ENCODE results near the gene SCN3A.

- TF ChIP-seq CTCF (CRISPR knock-in tag; IDR thresholded peaks at IDR 0.05) (no peak), EZH2 (conservative IDR thresholded peaks at IDR 0.05; ENCODE audit: low read depth, low read length) (no peak), ZNF292 (CRISPR knock-in tag; IDR thresholded peaks at IDR 0.05; ENCODE audit: borderline replicate concordance, low read depth) (no peak), MAFF (IDR thresholded peaks at IDR 0.05; ENCODE audit: low read depth, low read length) (no peak), BCLAF1 (IDR thresholded peaks at IDR 0.05) (no peak), ZNF724P (CRISPR knock-in tag; IDR thresholded peaks at IDR 0.05; ENCODE audit: borderline replicate concordance) (no peak), JUND (CRISPR knock-in tag; IDR thresholded peaks at IDR 0.05) (no peak), ZNF253 (CRISPR knock-in tag; IDR thresholded peaks at IDR 0.05; ENCODE audit: borderline replicate concordance) (no peak), ZMAT3 (CRISPR knock-in tag; conservative IDR thresholded peaks at IDR 0.05) (no peak), ELF4 (CRISPR knock-in tag; IDR thresholded peaks at IDR 0.05; ENCODE audit: borderline replicate concordance) (no peak), NFIC (IDR thresholded peaks at IDR 0.05; ENCODE audit: low read length) (no peak), ZNF574 (CRISPR knock-in tag; IDR thresholded peaks at IDR 0.05) (no peak), KLF11 (CRISPR knock-in tag; IDR thresholded peaks at IDR 0.05) (no peak), ZNF251 (CRISPR knock-in tag; IDR thresholded peaks at IDR 0.05) (no peak)
These were observed 33.2 kb upstream of the SCN3A start for GRCh38 chr2:165237056-165237455.

Measured in HepG2 (cell line).